Fibroblast of lung (primary cell): Measurements from ENCODE around the gene HDLBP.

Experiments
- EZH2 ChIP-seq: IDR thresholded peaks from 2 replicates; pipeline ENCODE4 v1.5.1; 2012; ENCODE audit warnings: low read length, control low read depth, mild to moderate bottlenecking; ENCODE audit errors: missing control alignments
- TF ChIP-seq, protein P1 (sequence below), 2 donors: IDR thresholded peaks in 1 of 2; conservative IDR thresholded peaks in 1 of 2; 1 replicate in 1 of 2; 2 replicates in 1 of 2; pipeline ENCODE4 v1.5.1; 2011 to 2012; ENCODE audit warnings: low read length in 2 of 2, control low read depth in 1 of 2, inconsistent platforms in 1 of 2, low read depth in 1 of 2, mild to moderate bottlenecking in 1 of 2

DNA sequence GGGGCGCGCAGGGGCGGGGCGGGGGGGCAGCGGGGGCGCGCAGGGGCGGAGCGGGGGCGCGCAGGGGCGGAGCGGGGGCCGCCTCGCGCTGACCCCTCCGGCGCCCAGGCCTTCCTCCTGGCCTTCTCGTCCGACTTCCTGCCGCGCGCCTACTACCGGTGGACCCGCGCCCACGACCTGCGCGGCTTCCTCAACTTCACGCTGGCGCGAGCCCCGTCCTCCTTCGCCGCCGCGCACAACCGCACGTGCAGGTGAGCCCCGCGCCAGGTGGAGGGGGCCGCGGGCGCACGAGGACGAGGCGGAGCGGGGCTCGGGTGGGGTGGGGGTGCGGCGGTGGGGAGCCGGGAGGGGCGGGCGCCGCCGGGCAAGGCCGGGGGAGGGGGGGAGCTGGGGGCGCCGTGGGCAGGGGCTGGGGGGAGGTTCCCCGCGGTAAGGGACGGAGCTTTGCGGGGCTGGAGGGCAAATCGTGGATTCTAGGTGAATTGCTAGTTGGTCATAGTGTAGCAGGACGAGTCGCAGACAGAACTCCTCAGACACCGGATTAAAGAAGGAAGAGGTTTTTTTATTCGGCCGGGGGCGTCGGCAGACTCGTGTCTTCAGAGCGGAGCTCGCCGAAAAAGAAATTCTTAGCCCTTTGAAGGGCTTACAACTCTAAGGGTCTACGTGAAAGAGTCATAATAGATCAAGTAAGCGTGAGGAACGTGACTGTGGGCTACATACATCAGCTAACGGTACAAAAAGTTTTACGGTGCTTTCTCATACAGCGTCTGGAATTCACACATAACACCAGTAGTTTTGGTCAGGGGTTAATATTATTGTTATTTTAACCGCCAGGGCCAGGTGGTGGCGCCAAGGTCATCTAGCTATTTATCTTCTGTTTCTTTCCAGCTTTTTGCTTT lies 97.1 kb downstream of the HDLBP start:
- TF ChIP-seq, protein P1, sequence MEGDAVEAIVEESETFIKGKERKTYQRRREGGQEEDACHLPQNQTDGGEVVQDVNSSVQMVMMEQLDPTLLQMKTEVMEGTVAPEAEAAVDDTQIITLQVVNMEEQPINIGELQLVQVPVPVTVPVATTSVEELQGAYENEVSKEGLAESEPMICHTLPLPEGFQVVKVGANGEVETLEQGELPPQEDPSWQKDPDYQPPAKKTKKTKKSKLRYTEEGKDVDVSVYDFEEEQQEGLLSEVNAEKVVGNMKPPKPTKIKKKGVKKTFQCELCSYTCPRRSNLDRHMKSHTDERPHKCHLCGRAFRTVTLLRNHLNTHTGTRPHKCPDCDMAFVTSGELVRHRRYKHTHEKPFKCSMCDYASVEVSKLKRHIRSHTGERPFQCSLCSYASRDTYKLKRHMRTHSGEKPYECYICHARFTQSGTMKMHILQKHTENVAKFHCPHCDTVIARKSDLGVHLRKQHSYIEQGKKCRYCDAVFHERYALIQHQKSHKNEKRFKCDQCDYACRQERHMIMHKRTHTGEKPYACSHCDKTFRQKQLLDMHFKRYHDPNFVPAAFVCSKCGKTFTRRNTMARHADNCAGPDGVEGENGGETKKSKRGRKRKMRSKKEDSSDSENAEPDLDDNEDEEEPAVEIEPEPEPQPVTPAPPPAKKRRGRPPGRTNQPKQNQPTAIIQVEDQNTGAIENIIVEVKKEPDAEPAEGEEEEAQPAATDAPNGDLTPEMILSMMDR (conservative IDR thresholded peaks at IDR 0.05 in 1 of 2, IDR thresholded peaks at IDR 0.05 in 1 of 2; ENCODE audit: low read depth in 1 of 2, low read length in 2 of 2): peak in 1 of 2 donors; percentile 18
- TF ChIP-seq EZH2: no peak
